GM12892 (cell line): Measurements from ENCODE around the gene PLAU.

Source experiments
- POLR2A ChIP-seq: IDR thresholded peaks from 2 replicates; pipeline ENCODE4 v1.6.1; 2011; ENCODE audit warnings: low read depth, low read length, control low read depth
- POLR2AphosphoS5 ChIP-seq: IDR thresholded peaks from 2 replicates; pipeline ENCODE4 v1.6.1; 2011; ENCODE audit warnings: low read depth, low read length, control low read depth

DNA sequence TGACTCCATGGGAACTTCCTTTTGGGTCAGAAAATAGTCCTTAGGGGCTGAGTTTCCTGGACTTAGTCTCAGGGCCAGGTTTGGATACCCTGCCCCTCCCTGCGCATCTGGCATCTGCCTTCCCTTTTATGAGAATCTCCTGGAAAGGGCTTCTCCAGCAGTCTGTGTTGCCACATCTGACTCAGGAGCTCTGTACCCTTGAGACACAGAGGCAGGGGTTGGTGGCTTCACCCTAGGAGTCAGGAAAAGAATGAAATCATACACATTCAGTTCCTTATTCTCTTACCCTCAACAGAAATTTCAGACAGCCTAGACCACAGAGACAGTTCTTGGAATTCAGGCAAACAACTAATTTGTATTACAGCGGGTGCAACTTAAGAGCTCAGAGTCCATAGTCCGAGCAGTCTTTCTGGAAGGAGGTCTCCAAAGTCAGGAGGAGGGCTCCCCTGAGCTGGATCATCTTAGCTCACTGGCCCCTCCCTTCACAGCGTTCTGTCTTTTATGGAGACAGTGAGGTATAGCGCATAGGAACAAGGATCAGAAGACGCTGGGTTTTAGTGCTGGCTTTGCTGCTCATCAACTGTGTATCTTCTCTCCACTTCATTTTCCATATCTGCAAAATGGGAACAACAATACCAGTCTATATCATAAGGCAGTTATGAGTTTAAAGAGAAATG lies 3.0 kb upstream of the PLAU start:
- no peak for TF ChIP-seq POLR2AphosphoS5
- no peak for TF ChIP-seq POLR2A
